ENCODE data around the gene CFP. TPM values are rescaled to one million over a fixed set of nuclear protein-coding genes. Genes with fewer than 3 reads are reported as not detected.

Gene CFP
- total RNA-seq, 1 experiment from 2014 or later, result 1.3 TPM

DNA sequence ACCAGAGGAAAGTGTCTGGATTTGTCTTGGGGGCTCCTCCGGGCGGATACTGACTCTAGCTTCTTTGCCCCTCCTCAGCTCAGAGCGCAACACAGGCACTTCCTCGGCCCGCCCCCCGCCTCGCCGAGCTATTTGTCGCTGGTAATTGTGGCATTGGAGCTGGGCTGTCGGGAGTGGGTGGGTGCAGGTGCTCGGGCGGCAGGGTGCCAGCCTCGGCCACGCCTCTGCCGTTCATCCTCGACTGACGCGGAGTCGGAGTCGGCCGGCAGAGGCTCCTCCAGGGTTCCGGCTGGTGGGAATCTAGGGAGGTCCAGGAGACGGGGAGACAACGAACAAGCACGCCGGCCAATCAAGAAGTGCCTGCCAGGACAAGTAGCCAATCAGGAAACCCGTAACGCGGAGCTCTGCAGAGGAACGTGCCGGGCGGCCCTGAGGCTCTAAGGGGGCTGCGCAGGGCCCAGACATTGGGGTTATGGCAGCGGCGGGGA lies 6.1 kb downstream of the CFP start:
- CTCF ChIA-PET, result no interaction called here

DNA sequence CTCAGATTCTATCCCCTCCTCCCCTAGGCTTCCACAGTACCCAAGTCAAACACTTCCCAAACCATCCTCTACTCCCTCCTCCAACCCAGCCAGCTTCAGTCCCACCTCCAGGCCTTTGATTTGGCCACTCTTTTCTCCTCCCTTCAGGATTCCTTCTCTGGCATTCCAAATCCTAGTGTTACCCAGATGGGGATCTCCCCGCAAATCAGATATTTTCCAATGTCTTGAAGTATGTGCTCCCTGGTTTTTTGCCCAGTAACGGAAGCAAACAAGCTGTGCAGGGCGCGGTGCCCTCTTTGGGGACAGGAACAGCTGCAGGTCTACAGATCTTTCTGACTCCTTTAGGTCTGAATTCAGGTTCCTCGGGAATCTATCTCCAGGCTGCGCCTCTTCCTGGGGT lies 7.9 kb downstream of the CFP start:
- no peak overlapping the region for H3K4me2 ChIP-seq (ENCODE audit: low read length)
- no peaks in the 10 kb centered on the region for H3K4me1 ChIP-seq (ENCODE audit: control insufficient read depth in 1 of 2, insufficient read depth in 2 of 2, low read length in 2 of 2)
- ATAC-seq (no peak), DNase-seq (ENCODE audit: low read depth, low spot score) (no peak)
- H3K4me3 ChIP-seq (replicated peaks in 1 of 2; ENCODE audit: low read depth in 1 of 2, low read length in 2 of 2), result no peak overlapping the region
- ChIA-PET POLR2A (no interaction called here), RAD21 (ENCODE audit: low non-redundant PET in 1 of 2, low total read pairs in 2 of 2, uncharacterized antibody in 2 of 2, unreplicated experiment in 2 of 2) (no interaction called here), CTCF (no interaction called here)
- no peaks in the 10 kb centered on the region for H3K27me3 ChIP-seq (ENCODE audit: insufficient read depth, low read length)
- no peaks in the 10 kb centered on the region for H3K79me2 ChIP-seq (ENCODE audit: insufficient read depth, low read length)
- H3K27ac ChIP-seq (ENCODE audit: low read depth, low read length), result no peak overlapping the region
- H4K20me1 ChIP-seq (ENCODE audit: insufficient read depth), result no peaks in the 10 kb centered on the region
- H3K9me2 ChIP-seq (ENCODE audit: insufficient read depth), result no peaks in the 10 kb centered on the region
- no peak overlapping the region for H2AFZ ChIP-seq (ENCODE audit: low read depth, low read length, poor library complexity, severe bottlenecking)
- TF ChIP-seq EZH2 (IDR thresholded peaks at IDR 0.05), result no peak
- no peak for TF ChIP-seq CBX3 (IDR thresholded peaks at IDR 0.05; ENCODE audit: low read depth)
- no peak for TF ChIP-seq SIN3A (IDR thresholded peaks at IDR 0.05; ENCODE audit: low read depth)
- TF ChIP-seq YY1 (IDR thresholded peaks at IDR 0.05; ENCODE audit: extremely low read depth, insufficient replicate concordance, low read depth, low read length), result no peak
- TF ChIP-seq FOSL1 (IDR thresholded peaks at IDR 0.05; ENCODE audit: low read depth), result no peak
- TF ChIP-seq ZNF274 (IDR thresholded peaks at IDR 0.05; ENCODE audit: low read depth, low read length), result no peak
- TF ChIP-seq POLR2A (IDR thresholded peaks at IDR 0.05; ENCODE audit: borderline replicate concordance, extremely low read depth, insufficient read depth, insufficient read length), result no peak
- TF ChIP-seq EZH2phosphoT487 (IDR thresholded peaks at IDR 0.05; ENCODE audit: borderline replicate concordance), result no peak
- TF ChIP-seq TCF7L2 (IDR thresholded peaks at IDR 0.05; ENCODE audit: borderline replicate concordance, extremely low read depth, insufficient read depth, insufficient read length), result no peak
- TF ChIP-seq ELF1 (IDR thresholded peaks at IDR 0.05; ENCODE audit: borderline replicate concordance, low read depth), result no peak
- TF ChIP-seq JUND (IDR thresholded peaks at IDR 0.05), result no peak
- no peak for TF ChIP-seq ZFX (IDR thresholded peaks at IDR 0.05)
- TF ChIP-seq SRF (IDR thresholded peaks at IDR 0.05; ENCODE audit: low read depth), result no peak
- intact Hi-C loops (cut with micrococcal nuclease), result no loop called here
- no peaks in the 10 kb centered on the region for H3K36me3 ChIP-seq (ENCODE audit: control insufficient read depth in 1 of 2, insufficient read depth in 2 of 2, low read length in 2 of 2)
- no peak overlapping the region for H3K9ac ChIP-seq (ENCODE audit: low read length)
- no peaks in the 10 kb centered on the region for H3K9me3 ChIP-seq (ENCODE audit: control insufficient read depth in 1 of 2, insufficient read depth in 1 of 2, low read depth in 1 of 2, low read length in 2 of 2)
- no TSS peak for BruUV-seq (replicated peaks)

More for the DNA sequence above, 6.1 kb downstream of the CFP start:
- intact Hi-C loops (cut with micrococcal nuclease), result no loop called here
- H3K27ac ChIP-seq (ENCODE audit: low read depth, low read length), result no peak overlapping the region
- ATAC-seq, result peak; percentile 64
- H3K4me1 ChIP-seq (ENCODE audit: control insufficient read depth in 1 of 2, insufficient read depth in 2 of 2, low read length in 2 of 2), result no peaks in the 10 kb centered on the region
- H3K36me3 ChIP-seq (ENCODE audit: control insufficient read depth in 1 of 2, insufficient read depth in 2 of 2, low read length in 2 of 2), result no peaks in the 10 kb centered on the region
- no peaks in the 10 kb centered on the region for H4K20me1 ChIP-seq (ENCODE audit: insufficient read depth)
- H3K9ac ChIP-seq (ENCODE audit: low read length), result no peak overlapping the region
- no peak for TF ChIP-seq TCF7L2 (IDR thresholded peaks at IDR 0.05; ENCODE audit: borderline replicate concordance, extremely low read depth, insufficient read depth, insufficient read length)
- TF ChIP-seq POLR2A (IDR thresholded peaks at IDR 0.05; ENCODE audit: borderline replicate concordance, extremely low read depth, insufficient read depth, insufficient read length), result no peak
- no peak for TF ChIP-seq ELF1 (IDR thresholded peaks at IDR 0.05; ENCODE audit: borderline replicate concordance, low read depth)
- no peak for TF ChIP-seq EZH2 (IDR thresholded peaks at IDR 0.05)
- no peak for TF ChIP-seq EZH2phosphoT487 (IDR thresholded peaks at IDR 0.05; ENCODE audit: borderline replicate concordance)
- TF ChIP-seq FOSL1 (IDR thresholded peaks at IDR 0.05; ENCODE audit: low read depth), result no peak
- TF ChIP-seq, protein P1, sequence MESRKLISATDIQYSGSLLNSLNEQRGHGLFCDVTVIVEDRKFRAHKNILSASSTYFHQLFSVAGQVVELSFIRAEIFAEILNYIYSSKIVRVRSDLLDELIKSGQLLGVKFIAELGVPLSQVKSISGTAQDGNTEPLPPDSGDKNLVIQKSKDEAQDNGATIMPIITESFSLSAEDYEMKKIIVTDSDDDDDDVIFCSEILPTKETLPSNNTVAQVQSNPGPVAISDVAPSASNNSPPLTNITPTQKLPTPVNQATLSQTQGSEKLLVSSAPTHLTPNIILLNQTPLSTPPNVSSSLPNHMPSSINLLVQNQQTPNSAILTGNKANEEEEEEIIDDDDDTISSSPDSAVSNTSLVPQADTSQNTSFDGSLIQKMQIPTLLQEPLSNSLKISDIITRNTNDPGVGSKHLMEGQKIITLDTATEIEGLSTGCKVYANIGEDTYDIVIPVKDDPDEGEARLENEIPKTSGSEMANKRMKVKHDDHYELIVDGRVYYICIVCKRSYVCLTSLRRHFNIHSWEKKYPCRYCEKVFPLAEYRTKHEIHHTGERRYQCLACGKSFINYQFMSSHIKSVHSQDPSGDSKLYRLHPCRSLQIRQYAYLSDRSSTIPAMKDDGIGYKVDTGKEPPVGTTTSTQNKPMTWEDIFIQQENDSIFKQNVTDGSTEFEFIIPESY (IDR thresholded peaks at IDR 0.05; ENCODE audit: extremely low read depth, insufficient replicate concordance, low read length), result no peak
- BruUV-seq (replicated peaks), result no TSS peak
- no peaks in the 10 kb centered on the region for H3K27me3 ChIP-seq (ENCODE audit: insufficient read depth, low read length)
- no peaks in the 10 kb centered on the region for H3K9me2 ChIP-seq (ENCODE audit: insufficient read depth)
- H3K4me3 ChIP-seq (replicated peaks in 1 of 2; ENCODE audit: low read depth in 1 of 2, low read length in 2 of 2), result no peak overlapping the region
- H3K4me2 ChIP-seq (ENCODE audit: low read length), result no peak overlapping the region
- no peak overlapping the region for H2AFZ ChIP-seq (ENCODE audit: low read depth, low read length, poor library complexity, severe bottlenecking)
- no peaks in the 10 kb centered on the region for H3K9me3 ChIP-seq (ENCODE audit: control insufficient read depth in 1 of 2, insufficient read depth in 1 of 2, low read depth in 1 of 2, low read length in 2 of 2)
- ChIA-PET POLR2A (no interaction called here), RAD21 (ENCODE audit: low non-redundant PET in 1 of 2, low total read pairs in 2 of 2, uncharacterized antibody in 2 of 2, unreplicated experiment in 2 of 2) (no interaction called here)
- no peaks in the 10 kb centered on the region for H3K79me2 ChIP-seq (ENCODE audit: insufficient read depth, low read length)
- no peak for DNase-seq (ENCODE audit: low read depth, low spot score)
